Measurements from ENCODE around the gene IRX1. TPM values are rescaled to one million over a fixed set of nuclear protein-coding genes. Genes with fewer than 3 reads are reported as not detected.

IRX1 gene
- total RNA-seq, 3 donors from 2014 or later = not detected

DNA sequence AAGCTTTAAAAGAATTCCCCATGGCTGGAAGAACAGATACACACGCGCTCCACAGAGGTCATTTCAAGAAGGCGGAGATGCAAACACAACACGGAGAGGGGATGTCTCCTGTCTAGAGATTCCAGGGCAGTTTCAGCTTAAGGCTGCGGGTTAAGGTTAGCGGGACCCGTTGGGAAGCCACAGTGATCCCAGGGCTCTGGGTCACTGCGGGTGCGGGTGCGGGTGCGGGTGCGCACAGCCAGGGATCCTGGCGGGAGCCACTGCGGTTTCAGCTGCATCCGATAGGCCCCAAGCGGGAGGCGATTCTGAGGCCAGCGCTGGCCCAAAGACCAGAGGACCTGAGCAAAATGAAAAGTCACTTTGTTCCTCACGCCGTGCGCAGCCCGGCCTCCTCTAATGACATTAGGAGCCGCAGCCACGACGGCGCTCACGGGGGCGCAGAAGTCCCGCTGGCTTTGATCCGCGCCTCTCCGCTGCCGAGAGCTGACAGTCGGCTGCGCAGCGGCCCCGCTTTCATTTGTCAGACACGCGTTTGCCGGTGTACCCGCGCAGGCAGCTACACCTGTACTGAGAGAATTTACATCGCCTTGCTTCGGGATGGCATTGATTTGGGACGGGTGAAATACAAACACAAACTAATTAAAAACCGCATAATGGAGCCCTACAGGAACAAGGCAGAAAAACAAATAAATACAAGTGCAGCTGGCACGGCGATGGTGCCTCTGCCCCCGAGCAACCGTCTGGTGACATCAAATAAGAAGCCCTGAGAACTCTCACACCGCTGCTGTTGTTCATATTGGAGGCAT lies 5.3 kb upstream of the IRX1 start:
- intact Hi-C loops (cut with DNase I, micrococcal nuclease) = no loop called here
- no peaks in the 10 kb centered on the region for H3K9me3 ChIP-seq
- no peak for ATAC-seq
- no peak overlapping the region for H3K4me3 ChIP-seq
- TF ChIP-seq, protein P1, sequence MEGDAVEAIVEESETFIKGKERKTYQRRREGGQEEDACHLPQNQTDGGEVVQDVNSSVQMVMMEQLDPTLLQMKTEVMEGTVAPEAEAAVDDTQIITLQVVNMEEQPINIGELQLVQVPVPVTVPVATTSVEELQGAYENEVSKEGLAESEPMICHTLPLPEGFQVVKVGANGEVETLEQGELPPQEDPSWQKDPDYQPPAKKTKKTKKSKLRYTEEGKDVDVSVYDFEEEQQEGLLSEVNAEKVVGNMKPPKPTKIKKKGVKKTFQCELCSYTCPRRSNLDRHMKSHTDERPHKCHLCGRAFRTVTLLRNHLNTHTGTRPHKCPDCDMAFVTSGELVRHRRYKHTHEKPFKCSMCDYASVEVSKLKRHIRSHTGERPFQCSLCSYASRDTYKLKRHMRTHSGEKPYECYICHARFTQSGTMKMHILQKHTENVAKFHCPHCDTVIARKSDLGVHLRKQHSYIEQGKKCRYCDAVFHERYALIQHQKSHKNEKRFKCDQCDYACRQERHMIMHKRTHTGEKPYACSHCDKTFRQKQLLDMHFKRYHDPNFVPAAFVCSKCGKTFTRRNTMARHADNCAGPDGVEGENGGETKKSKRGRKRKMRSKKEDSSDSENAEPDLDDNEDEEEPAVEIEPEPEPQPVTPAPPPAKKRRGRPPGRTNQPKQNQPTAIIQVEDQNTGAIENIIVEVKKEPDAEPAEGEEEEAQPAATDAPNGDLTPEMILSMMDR (IDR thresholded peaks at IDR 0.05) = no peak
- H3K36me3 ChIP-seq (ENCODE audit: low read depth) = no peaks in the 10 kb centered on the region
- no peak for DNase-seq
- H3K4me1 ChIP-seq (ENCODE audit: low read depth) = no peaks in the 10 kb centered on the region

DNA sequence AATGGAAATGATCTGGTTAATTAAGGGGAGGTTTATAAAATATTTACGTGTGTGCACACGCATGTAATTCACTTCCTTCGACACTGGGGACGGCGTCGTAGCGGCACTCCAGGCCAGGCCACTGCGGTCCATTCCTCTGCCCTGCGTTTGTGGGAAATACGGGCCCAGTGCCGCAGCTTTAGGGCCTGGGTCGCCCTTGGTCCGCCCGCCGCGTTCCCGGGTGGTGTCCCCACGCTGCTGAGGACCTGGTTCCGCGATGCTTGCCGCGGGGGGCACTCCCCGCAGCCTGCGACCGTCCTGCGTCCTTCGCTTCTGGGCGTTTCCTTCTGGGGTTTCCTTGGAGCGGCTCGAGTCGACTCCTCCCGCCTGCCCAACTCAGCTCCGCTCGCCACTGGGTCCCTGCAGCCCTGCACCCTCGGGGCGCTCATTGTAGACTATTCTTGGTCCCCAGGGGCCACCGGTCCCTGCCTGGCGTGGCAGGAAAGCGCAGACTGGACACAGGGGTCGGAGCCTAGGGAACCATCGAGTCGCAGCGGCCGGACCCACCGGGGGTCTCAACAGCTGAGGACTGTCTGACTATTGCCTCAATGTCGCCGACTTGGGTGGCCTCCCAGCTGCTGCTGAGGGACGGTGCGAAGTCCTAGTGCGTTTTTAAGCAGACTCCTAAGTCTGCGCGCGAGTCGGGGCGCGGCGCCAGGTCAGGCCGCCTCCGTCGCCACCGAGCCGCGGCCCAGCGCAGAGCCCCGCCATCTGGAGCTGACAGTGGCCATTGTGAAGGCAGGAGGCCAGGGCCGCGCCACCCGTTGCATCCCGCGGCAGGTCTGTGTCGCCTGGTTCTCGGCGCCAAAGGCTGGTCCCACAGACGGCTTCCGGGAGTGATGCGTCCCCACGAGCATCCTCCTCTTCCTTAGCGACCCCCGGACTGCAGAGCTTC lies 4.4 kb upstream of the IRX1 start:
- no peak for DNase-seq
- no peak for ATAC-seq
- Histone ChIP-seq H3K4me3 (no peak overlapping the region), H3K4me1 (ENCODE audit: low read depth) (no peaks in the 10 kb centered on the region), H3K9me3 (no peaks in the 10 kb centered on the region), H3K36me3 (ENCODE audit: low read depth) (no peaks in the 10 kb centered on the region)
- intact Hi-C loops (cut with DNase I, micrococcal nuclease) = no loop called here
- TF ChIP-seq, protein P1 (IDR thresholded peaks at IDR 0.05) = no peak

DNA sequence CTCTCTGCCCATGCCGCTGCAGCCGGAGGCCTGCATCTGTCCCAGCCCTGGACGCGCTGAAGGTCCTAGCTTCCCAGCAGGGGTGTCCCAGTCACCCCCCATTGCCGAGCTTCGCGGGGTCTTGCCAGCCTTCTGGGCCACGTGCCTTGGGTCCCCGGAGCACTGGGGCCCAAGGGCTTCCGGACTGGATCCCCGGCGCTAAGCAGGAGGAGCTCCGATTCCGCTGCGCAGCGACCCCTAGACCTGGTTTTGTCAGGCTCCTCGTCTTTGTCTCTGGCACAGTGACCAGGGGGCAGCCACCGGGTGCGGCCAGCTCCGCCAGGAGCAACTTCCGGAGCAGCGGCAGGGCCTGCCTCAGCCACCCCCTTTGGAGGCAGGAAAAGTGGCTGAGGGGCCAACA lies 3.3 kb upstream of the IRX1 start:
- Histone ChIP-seq H3K4me3 (no peak overlapping the region), H3K4me1 (ENCODE audit: low read depth) (no peaks in the 10 kb centered on the region), H3K36me3 (ENCODE audit: low read depth) (no peaks in the 10 kb centered on the region), H3K9me3 (no peaks in the 10 kb centered on the region)
- no peak for ATAC-seq
- no peak for DNase-seq
- TF ChIP-seq, protein P1 (IDR thresholded peaks at IDR 0.05) = no peak
- intact Hi-C loops (cut with DNase I, micrococcal nuclease) = no loop called here

DNA sequence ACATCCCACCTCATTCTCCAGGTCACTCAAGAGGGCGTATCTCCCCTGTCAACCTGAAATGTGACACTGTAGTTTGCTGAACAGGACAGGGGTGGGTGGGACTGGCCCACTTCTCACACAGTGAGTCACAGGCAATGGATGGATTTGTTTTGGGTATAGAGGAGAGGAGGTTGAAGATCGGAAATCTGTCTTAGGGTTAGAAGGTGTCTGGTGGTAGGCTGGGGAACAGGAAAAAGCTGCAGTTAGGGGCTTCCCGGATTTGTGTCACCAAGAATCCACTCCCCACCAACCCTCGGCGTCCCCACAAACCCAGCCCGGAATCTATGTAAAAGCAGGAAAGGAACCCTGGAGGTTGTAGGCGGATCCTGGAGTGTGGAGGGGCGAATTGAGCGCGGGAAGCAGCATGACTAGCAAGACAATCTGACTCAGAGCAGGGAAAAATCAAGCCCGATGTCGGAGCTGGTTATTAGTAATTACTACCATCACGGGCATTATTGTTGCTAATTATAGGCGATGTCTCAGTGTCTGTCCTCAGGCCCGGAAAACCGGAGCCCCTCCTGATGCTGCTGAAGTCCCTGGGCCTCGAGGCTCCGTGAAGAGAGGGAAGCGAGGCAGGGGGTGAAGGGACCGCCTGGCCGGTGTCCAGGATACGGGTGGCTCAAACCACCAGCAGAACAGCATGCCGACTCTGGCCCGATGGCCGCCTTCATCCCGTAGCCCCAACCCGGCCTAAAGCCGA lies 1.7 kb upstream of the IRX1 start:
- intact Hi-C loops (cut with DNase I, micrococcal nuclease) = no loop called here
- Histone ChIP-seq H3K4me3 (no peak overlapping the region), H3K4me1 (ENCODE audit: low read depth) (no peaks in the 10 kb centered on the region), H3K36me3 (ENCODE audit: low read depth) (no peaks in the 10 kb centered on the region), H3K9me3 (no peaks in the 10 kb centered on the region)
- DNase-seq = no peak
- ATAC-seq = no peak
- TF ChIP-seq, protein P1 (IDR thresholded peaks at IDR 0.05) = no peak

DNA sequence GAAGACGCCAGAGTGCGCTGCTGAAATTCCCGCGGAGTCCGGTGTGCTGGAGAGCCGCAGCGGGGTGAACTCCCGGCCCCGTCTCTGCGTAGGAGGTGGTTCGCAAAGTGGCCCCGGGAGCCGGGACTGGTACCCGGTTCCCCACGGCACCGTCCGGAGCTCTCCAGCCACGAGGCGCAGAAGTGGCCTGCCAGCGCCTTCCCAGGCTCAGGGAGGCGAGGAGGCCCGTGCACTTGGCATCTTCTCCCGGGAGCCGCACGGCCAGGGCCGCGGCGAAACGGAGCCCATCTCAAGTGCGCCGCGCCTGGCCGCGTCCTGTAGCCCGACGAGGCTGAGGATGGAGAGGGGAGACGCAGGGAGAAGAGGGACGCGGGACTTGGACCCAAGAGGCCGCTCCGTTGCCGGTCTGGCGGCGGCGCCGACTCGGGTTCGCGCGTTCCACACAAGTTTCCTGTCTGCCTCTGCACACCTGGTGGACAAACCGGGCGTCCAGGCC lies 1.1 kb upstream of the IRX1 start:
- H3K4me1 ChIP-seq (ENCODE audit: low read depth) = no peaks in the 10 kb centered on the region
- intact Hi-C loops (cut with DNase I, micrococcal nuclease) = no loop called here
- ATAC-seq = no peak
- H3K9me3 ChIP-seq = no peaks in the 10 kb centered on the region
- TF ChIP-seq, protein P1 (IDR thresholded peaks at IDR 0.05) = no peak
- no peak for DNase-seq
- no peaks in the 10 kb centered on the region for H3K36me3 ChIP-seq (ENCODE audit: low read depth)
- no peak overlapping the region for H3K4me3 ChIP-seq
